IMR-90 (cell line): Measurements from ENCODE around the gene VEGFA.

Experiments
- BHLHE40 ChIP-seq: fragments of 150-350 bp; IDR thresholded peaks from 2 replicates; pipeline ENCODE4 v1.6.1; 2016; ENCODE audit warnings: mild to moderate bottlenecking, low read depth, low read length
- FOS ChIP-seq: fragments of 150-350 bp; IDR thresholded peaks from 2 replicates; pipeline ENCODE4 v1.6.1; 2016; ENCODE audit warnings: low read depth, low read length
- MXI1 ChIP-seq: IDR thresholded peaks from 2 replicates; pipeline ENCODE4 v1.6.1; 2012; ENCODE audit warnings: low read depth, mild to moderate bottlenecking, low read length, moderate library complexity, borderline replicate concordance
- POLR2A ChIP-seq: IDR thresholded peaks from 2 replicates; pipeline ENCODE4 v1.6.1; 2012; ENCODE audit warnings: mild to moderate bottlenecking, low read depth, low read length
- RAD21 ChIP-seq: IDR thresholded peaks from 2 replicates; pipeline ENCODE4 v1.6.1; 2012; ENCODE audit warnings: low read length, improper control_type of control experiment
- RFX5 ChIP-seq: IDR thresholded peaks from 2 replicates; pipeline ENCODE4 v1.8.0; 2012; ENCODE audit warnings: low read depth, mild to moderate bottlenecking, low read length, moderate library complexity
- TF ChIP-seq, protein P1 (sequence below): conservative IDR thresholded peaks from 2 replicates; pipeline ENCODE4 v1.5.1; 2012; ENCODE audit warnings: mild to moderate bottlenecking, low read depth, low read length, improper control_type of control experiment
- TF ChIP-seq, protein P2 (sequence below): fragments of 150-350 bp; IDR thresholded peaks from 2 replicates; pipeline ENCODE4 v1.6.1; 2016; ENCODE audit warnings: low read depth, mild to moderate bottlenecking, low read length, moderate library complexity, borderline replicate concordance
- TF ChIP-seq, protein P3 (sequence below): fragments of 150-350 bp; IDR thresholded peaks from 2 replicates; pipeline ENCODE4 v1.6.1; 2017; ENCODE audit warnings: mild to moderate bottlenecking, antibody characterized with exemption, low read length, low read depth

DNA sequence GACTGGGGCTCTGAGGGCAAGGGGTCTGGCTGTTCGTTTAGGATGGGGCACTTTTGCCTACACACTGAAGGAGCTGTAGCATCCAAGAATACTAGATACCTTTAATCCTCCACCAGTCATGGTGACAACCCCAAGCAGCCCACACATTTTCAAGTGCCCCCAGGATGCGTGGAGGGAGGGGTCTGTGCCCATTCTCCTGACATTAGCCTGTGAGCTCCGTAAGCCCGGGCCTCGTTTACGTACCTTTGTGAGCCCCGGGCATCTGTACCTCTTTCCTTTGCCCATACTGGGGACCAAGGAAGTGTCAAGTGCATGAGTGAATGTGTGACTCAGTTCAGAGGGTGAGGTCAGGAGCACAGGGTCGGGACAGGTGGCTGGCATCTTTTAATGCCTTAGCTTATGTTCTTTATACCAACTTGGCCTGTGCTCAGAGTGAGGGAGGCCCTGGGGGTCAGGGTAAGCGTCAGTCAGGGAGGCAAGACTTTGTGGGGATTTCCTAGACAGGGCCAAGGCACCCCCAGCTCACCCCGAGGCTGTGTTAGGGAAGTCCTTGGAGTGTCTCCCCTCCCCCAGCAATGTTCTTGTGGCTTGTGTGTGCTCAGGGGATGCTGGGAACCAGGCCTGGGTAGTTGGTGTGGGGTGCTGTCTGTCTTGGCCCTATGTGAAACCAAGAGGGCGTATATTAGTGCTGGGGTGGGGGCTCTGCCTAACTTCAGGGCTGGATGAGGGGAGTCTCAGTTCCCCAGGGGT is 12.9 kb downstream of the VEGFA start:
- TF ChIP-seq RAD21 (no peak), BHLHE40 (no peak), POLR2A (peak; percentile 38; the same call in 1 of the 2 replicates), MXI1 (no peak), FOS (no peak), RFX5 (no peak)
- TF ChIP-seq, protein P1, sequence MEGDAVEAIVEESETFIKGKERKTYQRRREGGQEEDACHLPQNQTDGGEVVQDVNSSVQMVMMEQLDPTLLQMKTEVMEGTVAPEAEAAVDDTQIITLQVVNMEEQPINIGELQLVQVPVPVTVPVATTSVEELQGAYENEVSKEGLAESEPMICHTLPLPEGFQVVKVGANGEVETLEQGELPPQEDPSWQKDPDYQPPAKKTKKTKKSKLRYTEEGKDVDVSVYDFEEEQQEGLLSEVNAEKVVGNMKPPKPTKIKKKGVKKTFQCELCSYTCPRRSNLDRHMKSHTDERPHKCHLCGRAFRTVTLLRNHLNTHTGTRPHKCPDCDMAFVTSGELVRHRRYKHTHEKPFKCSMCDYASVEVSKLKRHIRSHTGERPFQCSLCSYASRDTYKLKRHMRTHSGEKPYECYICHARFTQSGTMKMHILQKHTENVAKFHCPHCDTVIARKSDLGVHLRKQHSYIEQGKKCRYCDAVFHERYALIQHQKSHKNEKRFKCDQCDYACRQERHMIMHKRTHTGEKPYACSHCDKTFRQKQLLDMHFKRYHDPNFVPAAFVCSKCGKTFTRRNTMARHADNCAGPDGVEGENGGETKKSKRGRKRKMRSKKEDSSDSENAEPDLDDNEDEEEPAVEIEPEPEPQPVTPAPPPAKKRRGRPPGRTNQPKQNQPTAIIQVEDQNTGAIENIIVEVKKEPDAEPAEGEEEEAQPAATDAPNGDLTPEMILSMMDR = no peak
- TF ChIP-seq, protein P2, sequence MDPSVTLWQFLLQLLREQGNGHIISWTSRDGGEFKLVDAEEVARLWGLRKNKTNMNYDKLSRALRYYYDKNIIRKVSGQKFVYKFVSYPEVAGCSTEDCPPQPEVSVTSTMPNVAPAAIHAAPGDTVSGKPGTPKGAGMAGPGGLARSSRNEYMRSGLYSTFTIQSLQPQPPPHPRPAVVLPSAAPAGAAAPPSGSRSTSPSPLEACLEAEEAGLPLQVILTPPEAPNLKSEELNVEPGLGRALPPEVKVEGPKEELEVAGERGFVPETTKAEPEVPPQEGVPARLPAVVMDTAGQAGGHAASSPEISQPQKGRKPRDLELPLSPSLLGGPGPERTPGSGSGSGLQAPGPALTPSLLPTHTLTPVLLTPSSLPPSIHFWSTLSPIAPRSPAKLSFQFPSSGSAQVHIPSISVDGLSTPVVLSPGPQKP = no peak
- TF ChIP-seq, protein P3, sequence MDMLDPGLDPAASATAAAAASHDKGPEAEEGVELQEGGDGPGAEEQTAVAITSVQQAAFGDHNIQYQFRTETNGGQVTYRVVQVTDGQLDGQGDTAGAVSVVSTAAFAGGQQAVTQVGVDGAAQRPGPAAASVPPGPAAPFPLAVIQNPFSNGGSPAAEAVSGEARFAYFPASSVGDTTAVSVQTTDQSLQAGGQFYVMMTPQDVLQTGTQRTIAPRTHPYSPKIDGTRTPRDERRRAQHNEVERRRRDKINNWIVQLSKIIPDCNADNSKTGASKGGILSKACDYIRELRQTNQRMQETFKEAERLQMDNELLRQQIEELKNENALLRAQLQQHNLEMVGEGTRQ = no peak
